ENCODE results near the gene SNX10. TPM values are rescaled to one million over a fixed set of nuclear protein-coding genes. Genes with fewer than 3 reads are reported as not detected.

Gene SNX10
- total RNA-seq, 2 donors from 2014 or later, result 1.3 to 6.7 TPM

DNA sequence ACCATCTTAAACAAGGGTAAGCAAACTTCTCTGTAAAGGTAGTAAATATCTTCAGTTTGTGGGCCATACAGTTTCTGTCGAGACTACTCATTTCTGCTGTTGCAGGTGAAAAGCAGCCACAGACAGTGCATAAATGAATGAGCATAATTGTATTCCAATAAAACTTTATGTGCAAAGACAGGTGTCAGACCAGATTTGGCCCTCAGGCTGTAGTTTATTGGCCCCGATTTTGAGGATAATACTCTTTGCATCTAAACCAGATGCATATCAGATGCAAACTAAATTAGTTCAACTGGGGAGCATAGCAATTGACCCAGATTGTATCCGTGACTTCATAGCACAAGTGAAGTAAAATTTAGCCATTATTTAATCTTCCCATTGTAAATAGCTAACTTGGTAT lies 70.0 kb downstream of the SNX10 start:
- intact Hi-C loops (cut with DNase I), result loop anchor here (10.0 kb wide), 1 partner anchor 267 kb away; no protein-coding TSS in a partner anchor
- Histone ChIP-seq H3K4me1 (peaks cover 34% of the 10 kb centered on the region), H3K27me3 (no peaks in the 10 kb centered on the region), H3K9me3 (no peaks in the 10 kb centered on the region), H3K27ac (no peak overlapping the region), H3K36me3 (replicated peaks in 1 of 2; ENCODE audit: insufficient read depth in 1 of 2, low read depth in 2 of 2) (no peaks in the 10 kb centered on the region), H3K4me3 (no peak overlapping the region)
- no peak for DNase-seq
- WGBS, 2 donors, result 88 to 94% methylated on average over 3 of the region's 3 CpGs
- no peak for ATAC-seq
- no peak for TF ChIP-seq POLR2A (IDR thresholded peaks at IDR 0.05)
- TF ChIP-seq, protein P1, sequence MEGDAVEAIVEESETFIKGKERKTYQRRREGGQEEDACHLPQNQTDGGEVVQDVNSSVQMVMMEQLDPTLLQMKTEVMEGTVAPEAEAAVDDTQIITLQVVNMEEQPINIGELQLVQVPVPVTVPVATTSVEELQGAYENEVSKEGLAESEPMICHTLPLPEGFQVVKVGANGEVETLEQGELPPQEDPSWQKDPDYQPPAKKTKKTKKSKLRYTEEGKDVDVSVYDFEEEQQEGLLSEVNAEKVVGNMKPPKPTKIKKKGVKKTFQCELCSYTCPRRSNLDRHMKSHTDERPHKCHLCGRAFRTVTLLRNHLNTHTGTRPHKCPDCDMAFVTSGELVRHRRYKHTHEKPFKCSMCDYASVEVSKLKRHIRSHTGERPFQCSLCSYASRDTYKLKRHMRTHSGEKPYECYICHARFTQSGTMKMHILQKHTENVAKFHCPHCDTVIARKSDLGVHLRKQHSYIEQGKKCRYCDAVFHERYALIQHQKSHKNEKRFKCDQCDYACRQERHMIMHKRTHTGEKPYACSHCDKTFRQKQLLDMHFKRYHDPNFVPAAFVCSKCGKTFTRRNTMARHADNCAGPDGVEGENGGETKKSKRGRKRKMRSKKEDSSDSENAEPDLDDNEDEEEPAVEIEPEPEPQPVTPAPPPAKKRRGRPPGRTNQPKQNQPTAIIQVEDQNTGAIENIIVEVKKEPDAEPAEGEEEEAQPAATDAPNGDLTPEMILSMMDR (IDR thresholded peaks at IDR 0.05), result no peak

DNA sequence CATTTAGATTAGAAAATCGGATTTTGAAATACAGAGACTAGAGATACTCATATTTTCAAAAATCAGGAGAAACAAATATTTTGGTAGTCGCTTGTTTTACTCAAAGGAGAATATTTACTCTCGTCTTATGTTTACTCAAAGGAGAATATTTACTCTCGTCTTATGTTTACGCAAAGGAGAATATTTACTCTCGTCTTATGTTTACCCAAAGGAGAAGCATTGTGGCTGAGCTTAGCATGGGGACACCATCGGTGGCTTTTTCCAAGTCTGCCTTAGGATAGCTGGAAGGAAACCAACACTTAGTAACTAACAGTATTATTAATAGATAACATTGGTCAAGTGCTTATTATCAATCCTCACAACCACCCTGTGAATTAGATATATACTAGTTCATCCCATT lies 71.8 kb downstream of the SNX10 start:
- intact Hi-C loops (cut with DNase I), result loop anchor here (10.0 kb wide), 1 partner anchor 269 kb away; no protein-coding TSS in a partner anchor
- Histone ChIP-seq H3K4me3 (no peak overlapping the region), H3K9me3 (no peaks in the 10 kb centered on the region), H3K27ac (no peak overlapping the region), H3K4me1 (peaks cover 42% of the 10 kb centered on the region), H3K27me3 (no peaks in the 10 kb centered on the region), H3K36me3 (replicated peaks in 1 of 2; ENCODE audit: insufficient read depth in 1 of 2, low read depth in 2 of 2) (no peaks in the 10 kb centered on the region)
- WGBS, 2 donors, result 27 to 38% methylated on average over 7 of the region's 7 CpGs
- TF ChIP-seq, protein P1 (IDR thresholded peaks at IDR 0.05), result no peak
- no peak for TF ChIP-seq POLR2A (IDR thresholded peaks at IDR 0.05)
- ATAC-seq (no peak), DNase-seq (no peak)

DNA sequence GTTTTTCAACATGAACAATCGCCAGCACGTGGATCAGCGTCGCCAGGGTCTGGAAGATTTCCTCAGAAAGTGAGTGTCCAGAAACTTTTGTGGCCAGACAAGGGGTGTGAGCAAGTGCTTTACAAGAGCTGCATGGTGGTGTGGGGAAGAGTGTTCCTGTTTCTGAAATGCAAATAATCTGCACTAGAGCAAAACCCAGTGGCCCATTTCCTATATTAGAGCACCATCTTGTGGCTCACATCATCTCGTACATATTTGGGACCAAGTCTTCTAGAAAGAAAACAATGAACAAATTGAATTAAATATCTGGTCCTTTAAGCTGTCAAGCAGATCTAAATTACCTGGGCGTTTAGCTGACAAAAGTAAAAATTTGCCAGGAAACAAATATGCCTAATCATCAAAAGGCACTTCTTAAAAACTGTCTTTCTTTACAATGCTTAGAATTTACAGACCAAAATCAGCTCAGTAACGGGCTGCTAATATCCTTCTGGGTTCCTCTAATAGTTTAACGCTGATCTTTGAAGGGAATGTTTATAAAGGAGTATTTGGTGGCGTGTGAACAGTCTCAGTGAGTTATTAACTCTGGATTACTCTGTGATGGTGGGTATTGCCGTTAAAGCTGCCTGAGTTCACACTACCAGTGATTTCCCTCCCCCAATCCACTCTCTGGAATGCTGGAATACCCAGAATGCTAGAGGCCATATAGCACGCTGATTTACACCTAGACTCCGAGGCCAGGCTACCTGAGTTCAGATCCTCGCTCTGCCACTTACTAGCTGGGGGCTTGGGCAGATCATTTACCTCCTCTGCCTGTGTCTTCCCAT lies 73.6 kb downstream of the SNX10 start:
- H3K4me1 ChIP-seq, result peaks cover 47% of the 10 kb centered on the region
- no peak for TF ChIP-seq POLR2A (IDR thresholded peaks at IDR 0.05)
- TF ChIP-seq, protein P1 (IDR thresholded peaks at IDR 0.05), result peak; percentile 43 to 96 (median 93)
- no peak overlapping the region for H3K4me3 ChIP-seq
- peak overlapping the region; percentile 34 to 82 (median 56) for H3K27ac ChIP-seq
- peak; percentile 47 to 78 (median 56) for DNase-seq
- 18 to 19% methylated on average over 13 of the region's 13 CpGs for WGBS, 2 donors
- H3K9me3 ChIP-seq, result no peaks in the 10 kb centered on the region
- no peaks in the 10 kb centered on the region for H3K27me3 ChIP-seq
- peak; percentile 72 for ATAC-seq
- no peaks in the 10 kb centered on the region for H3K36me3 ChIP-seq (replicated peaks in 1 of 2; ENCODE audit: insufficient read depth in 1 of 2, low read depth in 2 of 2)
- intact Hi-C loops (cut with DNase I), result loop anchor here (5.0 to 10.0 kb wide), 2 partner anchors 270 to 473 kb away; no protein-coding TSS in a partner anchor

DNA sequence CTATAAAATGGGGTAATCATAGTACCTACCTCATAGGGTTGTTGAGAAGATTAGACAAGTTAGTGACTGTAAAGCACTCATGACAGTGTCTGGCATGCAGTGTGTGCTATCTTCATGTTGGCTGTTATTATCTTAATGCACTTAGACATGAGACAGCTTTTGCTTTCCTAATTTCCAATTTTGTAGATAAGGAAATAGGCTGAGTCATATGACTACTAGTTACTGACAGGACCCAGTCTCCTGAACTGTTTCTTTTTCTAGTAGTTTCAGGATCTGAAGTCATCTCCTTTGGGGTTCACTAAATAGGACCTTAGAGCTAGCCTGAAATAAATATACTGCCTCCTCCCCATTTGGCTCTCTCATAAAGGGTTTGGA lies 74.2 kb downstream of the SNX10 start:
- ATAC-seq (no peak), DNase-seq (no peak)
- Histone ChIP-seq H3K27me3 (no peaks in the 10 kb centered on the region), H3K4me1 (peaks cover 47% of the 10 kb centered on the region), H3K9me3 (no peaks in the 10 kb centered on the region), H3K27ac (peak overlapping the region; percentile 34 to 82 (median 56)), H3K4me3 (no peak overlapping the region), H3K36me3 (replicated peaks in 1 of 2; ENCODE audit: insufficient read depth in 1 of 2, low read depth in 2 of 2) (no peaks in the 10 kb centered on the region)
- no peak for TF ChIP-seq POLR2A (IDR thresholded peaks at IDR 0.05)
- TF ChIP-seq, protein P1 (IDR thresholded peaks at IDR 0.05), result no peak
- intact Hi-C loops (cut with DNase I), result loop anchor here (5.0 to 10.0 kb wide), 2 partner anchors 271 to 474 kb away; no protein-coding TSS in a partner anchor

Measured in body of pancreas (tissue), 4 donors.